ENCODE data around the gene SESN1. TPM values are rescaled to one million over a fixed set of nuclear protein-coding genes. Genes with fewer than 3 reads are reported as not detected.
"Not testable (repeated sequence)": the region's sequence is repeated elsewhere in the genome, so short reads cannot be mapped to it uniquely, and the experiment has no call there.

SESN1 gene
- total RNA-seq, 4 donors from 2014 or later: 50.7 to 80.9 (median 61.8) TPM

DNA sequence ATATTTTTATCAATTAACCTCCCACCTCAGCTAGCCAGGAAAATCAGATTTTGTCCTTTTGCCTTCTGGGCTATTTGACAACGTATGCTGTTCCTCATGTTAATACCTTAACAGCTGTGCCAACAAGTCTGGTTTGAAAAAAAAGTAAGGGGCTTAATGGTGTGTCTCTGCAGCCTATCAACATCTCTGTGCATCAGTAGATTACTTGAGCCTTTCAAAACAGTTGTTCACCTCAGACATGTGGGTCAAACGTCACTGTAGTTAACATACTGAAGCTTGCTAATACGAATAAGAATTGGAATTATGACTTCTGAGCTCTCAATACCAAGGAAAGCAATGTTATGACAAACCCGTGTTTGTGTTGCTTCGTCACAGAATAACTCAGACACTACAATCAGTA, 23.7 kb upstream of the SESN1 start:
- WGBS: 68% methylated on average over 5 of the region's 5 CpGs
- no peaks in the 10 kb centered on the region for H3K9me3 ChIP-seq
- intact Hi-C loops (cut with DNase I): no loop called here
- no peak for TF ChIP-seq POLR2AphosphoS5 (IDR thresholded peaks at IDR 0.05)
- peaks cover 25 to 46% (median 45%) of the 10 kb centered on the region in 4 donors for H3K4me1 ChIP-seq
- H3K4me3 ChIP-seq: no peak overlapping the region
- no peaks in the 10 kb centered on the region for H3K36me3 ChIP-seq
- no peak for DNase-seq (ENCODE audit: extremely low spot score)
- no peak overlapping the region for H3K27ac ChIP-seq (replicated peaks in 1 of 4)
- H3K27me3 ChIP-seq: no peaks in the 10 kb centered on the region

- intact Hi-C loops (cut with DNase I): no loop called here
- no peak overlapping the region for H3K27ac ChIP-seq (replicated peaks in 1 of 4)
- 74% methylated on average over 5 of the region's 5 CpGs for WGBS
- H3K4me1 ChIP-seq: peaks cover 25 to 46% (median 45%) of the 10 kb centered on the region in 4 donors
- TF ChIP-seq CTCF (IDR thresholded peaks at IDR 0.05): no peak
- no peak for TF ChIP-seq POLR2AphosphoS5 (IDR thresholded peaks at IDR 0.05)
- TF ChIP-seq POLR2A (IDR thresholded peaks at IDR 0.05; ENCODE audit: low read depth): no peak
- TF ChIP-seq EP300 (IDR thresholded peaks at IDR 0.05): no peak
- H3K36me3 ChIP-seq: no peaks in the 10 kb centered on the region
- no peak for DNase-seq (ENCODE audit: extremely low spot score)
- no peaks in the 10 kb centered on the region for H3K9me3 ChIP-seq
- H3K4me3 ChIP-seq: no peak overlapping the region
- H3K27me3 ChIP-seq: no peaks in the 10 kb centered on the region
These were observed 22.8 kb upstream of the SESN1 start for GRCh38 chr6:109117346-109118035.

GRCh38 chr6:109112663-109113062, 18.0 kb upstream of the SESN1 start:
- H3K36me3 ChIP-seq; DNase-seq (ENCODE audit: extremely low spot score); H3K9me3 ChIP-seq; H3K4me3 ChIP-seq; H3K27ac ChIP-seq (replicated peaks in 1 of 4); H3K4me1 ChIP-seq; intact Hi-C loops (cut with DNase I); H3K27me3 ChIP-seq: not testable (repeated sequence)
- WGBS: 95% methylated on average over 3 of the region's 3 CpGs

- H3K4me3 ChIP-seq; H3K4me1 ChIP-seq; DNase-seq (ENCODE audit: extremely low spot score); H3K9me3 ChIP-seq; H3K27me3 ChIP-seq; H3K27ac ChIP-seq (replicated peaks in 1 of 4); H3K36me3 ChIP-seq; intact Hi-C loops (cut with DNase I): not testable (repeated sequence)
- 91% methylated on average over 8 of the region's 8 CpGs for WGBS
These were observed 15.0 kb upstream of the SESN1 start for GRCh38 chr6:109109663-109110062.

- H3K36me3 ChIP-seq: no peaks in the 10 kb centered on the region
- intact Hi-C loops (cut with DNase I): no loop called here
- H3K9me3 ChIP-seq: no peaks in the 10 kb centered on the region
- TF ChIP-seq POLR2AphosphoS5 (IDR thresholded peaks at IDR 0.05) (no peak), POLR2A (IDR thresholded peaks at IDR 0.05; ENCODE audit: low read depth) (no peak), EP300 (IDR thresholded peaks at IDR 0.05) (no peak), CTCF (IDR thresholded peaks at IDR 0.05) (no peak)
- 99% methylated on average over 5 of the region's 5 CpGs for WGBS
- H3K4me3 ChIP-seq: no peak overlapping the region
- H3K4me1 ChIP-seq: no peaks in the 10 kb centered on the region
- H3K27me3 ChIP-seq: no peaks in the 10 kb centered on the region
- H3K27ac ChIP-seq (replicated peaks in 1 of 4): no peak overlapping the region
- DNase-seq (ENCODE audit: extremely low spot score): no peak
These were observed 11.0 kb upstream of the SESN1 start for GRCh38 chr6:109105681-109106080.

DNA sequence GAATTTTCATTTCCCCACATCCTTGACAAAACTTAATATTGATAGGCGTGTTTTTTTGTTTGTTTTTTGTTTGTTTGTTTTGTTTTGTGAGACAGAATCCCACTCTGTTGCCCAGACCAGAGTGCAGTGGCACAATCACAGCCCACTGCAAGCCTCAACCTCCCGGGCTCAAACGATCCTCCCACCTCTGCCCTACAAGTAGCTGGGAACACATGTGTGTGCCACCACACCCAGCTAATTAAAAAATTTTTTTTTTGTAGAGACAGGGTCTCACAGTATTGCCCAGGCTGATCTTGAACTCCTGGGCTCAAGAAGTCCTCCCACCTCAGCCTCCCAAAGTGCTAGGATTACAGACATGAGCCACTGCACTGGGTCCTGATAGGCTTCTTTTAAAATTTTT, 9.9 kb upstream of the SESN1 start:
- 91% methylated on average over 3 of the region's 3 CpGs for WGBS
- Histone ChIP-seq H3K4me3 (no peak overlapping the region), H3K27ac (replicated peaks in 1 of 4) (no peak overlapping the region), H3K36me3 (no peaks in the 10 kb centered on the region), H3K9me3 (no peaks in the 10 kb centered on the region), H3K4me1 (no peaks in the 10 kb centered on the region), H3K27me3 (no peaks in the 10 kb centered on the region)
- no peak for TF ChIP-seq POLR2AphosphoS5 (IDR thresholded peaks at IDR 0.05)
- TF ChIP-seq POLR2A (IDR thresholded peaks at IDR 0.05; ENCODE audit: low read depth): no peak
- no peak for TF ChIP-seq CTCF (IDR thresholded peaks at IDR 0.05)
- TF ChIP-seq EP300 (IDR thresholded peaks at IDR 0.05): no peak
- DNase-seq (ENCODE audit: extremely low spot score): no peak
- intact Hi-C loops (cut with DNase I): no loop called here

All from esophagus muscularis mucosa (tissue), 4 donors.